Measurements from ENCODE around the gene CNTNAP2. TPM values are rescaled to one million over a fixed set of nuclear protein-coding genes. Genes with fewer than 3 reads are reported as not detected.

The CNTNAP2 gene
- polyA plus RNA-seq, 6 donors from 2014 or later = 38.2 to 132 (median 77.9) TPM

GRCh38 chr7:147363101-147363500 is 1246.5 kb downstream of the CNTNAP2 start:
- no peak overlapping the region for H3K4me3 Mint-ChIP-seq
- no peak for ATAC-seq (ENCODE audit: low read depth in 2 of 2)
- peaks cover 0 to 11% (median 3%) of the 10 kb centered on the region in 7 donors for H3K9me3 Mint-ChIP-seq
- H3K27me3 Mint-ChIP-seq = no peaks in the 10 kb centered on the region
- H3K36me3 Mint-ChIP-seq = no peaks in the 10 kb centered on the region
- H3K27ac Mint-ChIP-seq = no peak overlapping the region
- no peak for DNase-seq
- no peaks in the 10 kb centered on the region for H3K4me1 Mint-ChIP-seq

- H3K27ac Mint-ChIP-seq = no peak overlapping the region
Observed at GRCh38 chr7:147376192-147376591, 1259.6 kb downstream of the CNTNAP2 start.

GRCh38 chr7:147380926-147381325 is 1264.3 kb downstream of the CNTNAP2 start:
- ATAC-seq (ENCODE audit: low read depth in 2 of 2) (no peak), DNase-seq (no peak)
- H3K4me1 Mint-ChIP-seq = no peaks in the 10 kb centered on the region
- no peaks in the 10 kb centered on the region for H3K27me3 Mint-ChIP-seq
- no peak overlapping the region for H3K27ac Mint-ChIP-seq
- no peak overlapping the region for H3K4me3 Mint-ChIP-seq
- peaks cover 0 to 18% (median 3%) of the 10 kb centered on the region in 7 donors for H3K9me3 Mint-ChIP-seq
- no peaks in the 10 kb centered on the region for H3K36me3 Mint-ChIP-seq

More at GRCh38 chr7:147376192-147376591, 1259.6 kb downstream of the CNTNAP2 start:
- ATAC-seq (ENCODE audit: low read depth in 2 of 2) (no peak), DNase-seq (no peak)
- Mint-ChIP-seq H3K9me3 (peaks cover 0 to 11% (median 3%) of the 10 kb centered on the region in 7 donors), H3K4me1 (no peaks in the 10 kb centered on the region), H3K4me3 (no peak overlapping the region), H3K27me3 (no peaks in the 10 kb centered on the region), H3K36me3 (no peaks in the 10 kb centered on the region)

GRCh38 chr7:147394329-147394728 is 1277.7 kb downstream of the CNTNAP2 start:
- DNase-seq = no peak
- Mint-ChIP-seq H3K27ac (no peak overlapping the region), H3K27me3 (no peaks in the 10 kb centered on the region), H3K4me1 (no peaks in the 10 kb centered on the region), H3K36me3 (no peaks in the 10 kb centered on the region), H3K4me3 (no peak overlapping the region), H3K9me3 (peaks cover 0 to 28% (median 14%) of the 10 kb centered on the region in 7 donors)
- no peak for ATAC-seq (ENCODE audit: low read depth in 2 of 2)

GRCh38 chr7:147400221-147400689 is 1283.7 kb downstream of the CNTNAP2 start:
- Mint-ChIP-seq H3K4me1 (no peaks in the 10 kb centered on the region), H3K27ac (no peak overlapping the region), H3K36me3 (no peaks in the 10 kb centered on the region), H3K27me3 (no peaks in the 10 kb centered on the region), H3K9me3 (peaks cover 0 to 17% (median 1%) of the 10 kb centered on the region in 7 donors), H3K4me3 (no peak overlapping the region)
- ATAC-seq (ENCODE audit: low read depth in 2 of 2) = no peak
- DNase-seq = no peak

- Mint-ChIP-seq H3K27me3 (no peaks in the 10 kb centered on the region), H3K4me1 (no peaks in the 10 kb centered on the region), H3K36me3 (no peaks in the 10 kb centered on the region), H3K4me3 (no peak overlapping the region), H3K27ac (no peak overlapping the region), H3K9me3 (peaks cover 0 to 19% (median 1%) of the 10 kb centered on the region in 7 donors)
- DNase-seq = no peak
- ATAC-seq (ENCODE audit: low read depth in 2 of 2) = no peak
Observed at GRCh38 chr7:147400925-147401324, 1284.3 kb downstream of the CNTNAP2 start.

- DNase-seq = no peak
- Mint-ChIP-seq H3K36me3 (no peaks in the 10 kb centered on the region), H3K27me3 (no peaks in the 10 kb centered on the region), H3K4me1 (no peaks in the 10 kb centered on the region), H3K27ac (no peak overlapping the region), H3K4me3 (no peak overlapping the region), H3K9me3 (peaks cover 2 to 9% (median 8%) of the 10 kb centered on the region in 7 donors)
- ATAC-seq (ENCODE audit: low read depth in 2 of 2) = no peak
Observed at GRCh38 chr7:147405621-147406020, 1289.0 kb downstream of the CNTNAP2 start.

GRCh38 chr7:147406521-147407135 is 1290.0 kb downstream of the CNTNAP2 start:
- peaks cover 2 to 9% (median 8%) of the 10 kb centered on the region in 7 donors for H3K9me3 Mint-ChIP-seq

GRCh38 chr7:147411096-147411495 is 1294.5 kb downstream of the CNTNAP2 start:
- H3K9me3 Mint-ChIP-seq = peaks cover 5 to 15% (median 8%) of the 10 kb centered on the region in 7 donors
- no peak for DNase-seq
- no peaks in the 10 kb centered on the region for H3K36me3 Mint-ChIP-seq
- no peaks in the 10 kb centered on the region for H3K4me1 Mint-ChIP-seq
- no peak for ATAC-seq (ENCODE audit: low read depth in 2 of 2)
- H3K27ac Mint-ChIP-seq = no peak overlapping the region
- no peaks in the 10 kb centered on the region for H3K27me3 Mint-ChIP-seq
- H3K4me3 Mint-ChIP-seq = no peak overlapping the region

More at GRCh38 chr7:147406521-147407135, 1290.0 kb downstream of the CNTNAP2 start:
- no peaks in the 10 kb centered on the region for H3K4me1 Mint-ChIP-seq
- no peak overlapping the region for H3K4me3 Mint-ChIP-seq
- ATAC-seq (ENCODE audit: low read depth in 2 of 2) = no peak
- no peak for DNase-seq
- H3K36me3 Mint-ChIP-seq = no peaks in the 10 kb centered on the region
- H3K27me3 Mint-ChIP-seq = no peaks in the 10 kb centered on the region
- no peak overlapping the region for H3K27ac Mint-ChIP-seq

- no peak for ATAC-seq (ENCODE audit: low read depth in 2 of 2)
- H3K4me3 Mint-ChIP-seq = no peak overlapping the region
- no peak for DNase-seq
- H3K27ac Mint-ChIP-seq = peak overlapping the region in 1 of 6 donors; percentile 13
- no peaks in the 10 kb centered on the region for H3K36me3 Mint-ChIP-seq
- no peaks in the 10 kb centered on the region for H3K27me3 Mint-ChIP-seq
- no peaks in the 10 kb centered on the region for H3K4me1 Mint-ChIP-seq
- peaks cover 6 to 15% (median 8%) of the 10 kb centered on the region in 7 donors for H3K9me3 Mint-ChIP-seq
Observed at GRCh38 chr7:147412109-147412508, 1295.5 kb downstream of the CNTNAP2 start.

GRCh38 chr7:147412782-147413556 is 1296.4 kb downstream of the CNTNAP2 start:
- H3K27me3 Mint-ChIP-seq = no peaks in the 10 kb centered on the region
- no peaks in the 10 kb centered on the region for H3K4me1 Mint-ChIP-seq
- no peak for DNase-seq
- H3K4me3 Mint-ChIP-seq = no peak overlapping the region
- no peaks in the 10 kb centered on the region for H3K36me3 Mint-ChIP-seq
- no peak for ATAC-seq (ENCODE audit: low read depth in 2 of 2)
- no peak overlapping the region for H3K27ac Mint-ChIP-seq
- H3K9me3 Mint-ChIP-seq = peaks cover 3 to 13% (median 7%) of the 10 kb centered on the region in 7 donors

GRCh38 chr7:147413557-147413870 is 1296.9 kb downstream of the CNTNAP2 start:
- ATAC-seq (ENCODE audit: low read depth in 2 of 2) (no peak), DNase-seq (no peak)
- Mint-ChIP-seq H3K27me3 (no peaks in the 10 kb centered on the region), H3K4me1 (no peaks in the 10 kb centered on the region), H3K36me3 (no peaks in the 10 kb centered on the region), H3K9me3 (peaks cover 0 to 12% (median 7%) of the 10 kb centered on the region in 7 donors), H3K27ac (no peak overlapping the region), H3K4me3 (no peak overlapping the region)

GRCh38 chr7:147415991-147416390 is 1299.4 kb downstream of the CNTNAP2 start:
- ATAC-seq (ENCODE audit: low read depth in 2 of 2) = no peak
- H3K4me3 Mint-ChIP-seq = no peak overlapping the region
- no peaks in the 10 kb centered on the region for H3K27me3 Mint-ChIP-seq
- H3K36me3 Mint-ChIP-seq = no peaks in the 10 kb centered on the region
- H3K27ac Mint-ChIP-seq = no peak overlapping the region
- DNase-seq = no peak
- H3K4me1 Mint-ChIP-seq = no peaks in the 10 kb centered on the region
- H3K9me3 Mint-ChIP-seq = peaks cover 0 to 10% (median 4%) of the 10 kb centered on the region in 7 donors

- Mint-ChIP-seq H3K36me3 (no peaks in the 10 kb centered on the region), H3K27ac (no peak overlapping the region), H3K9me3 (peaks cover 0 to 9% (median 4%) of the 10 kb centered on the region in 7 donors), H3K27me3 (no peaks in the 10 kb centered on the region), H3K4me1 (no peaks in the 10 kb centered on the region), H3K4me3 (no peak overlapping the region)
- no peak for DNase-seq
- ATAC-seq (ENCODE audit: low read depth in 2 of 2) = no peak
Observed at GRCh38 chr7:147418966-147419365, 1302.4 kb downstream of the CNTNAP2 start.

Measured in naive B cell (primary cell).